Endothelial cell of umbilical vein (primary cell): ENCODE measurements around the gene SYNCRIP. TPM values are rescaled to one million over a fixed set of nuclear protein-coding genes. Genes with fewer than 3 reads are reported as not detected.

Source experiments
- BruUV-seq: library from RNA; stranded (reverse); fragments of 400-500 nt; replicated peaks from 2 replicates; lab custom pipeline; 2021; lab: Mats Ljungman, UMichigan
- CTCF ChIA-PET: fragments of 300-600, 350-600 bp; sonication (Branson Sonifier 250); formaldehyde crosslinking; loops from one replicate; lab custom pipeline; 2021; ENCODE audit warnings: antibody characterized with exemption, inconsistent platforms; lab: Charles Lee
- POLR2A ChIA-PET: fragments of 300-600, 350-600 bp; sonication (Branson Sonifier 250); formaldehyde crosslinking; loops from one replicate; lab custom pipeline; 2021; ENCODE audit warnings: antibody characterized with exemption, inconsistent platforms; lab: Charles Lee
- DNase-seq: peaks from one replicate; pipeline ENCODE4 v3.0.0-alpha.2; 2011; ENCODE audit warnings: low read depth, low spot score
- FAIRE-seq: peaks from 2 replicates; lab custom pipeline; 2011; peaks lifted over from hg19 to GRCh38; lab: Jason Lieb, UNC
- H2AFZ ChIP-seq: 2 replicates; pipeline ENCODE4 v1.6.0; 2012; ENCODE audit warnings: low read depth, low read length, control low read depth, inconsistent platforms
- H3K27ac ChIP-seq: 2 replicates; pipeline ENCODE4 v1.5.1; 2011; ENCODE audit warnings: low read depth, mild to moderate bottlenecking, control low read depth, low read length, moderate library complexity; ENCODE audit not compliant: insufficient read depth
- H3K27me3 ChIP-seq, 2 experiments: 2 replicates each; pipeline versions ENCODE4 v1.6.0 to v1.6.1; 2011; ENCODE audit warnings: low read length in 2 of 2, mixed read lengths in 1 of 2; ENCODE audit not compliant: control insufficient read depth in 2 of 2, insufficient read depth in 2 of 2
- H3K36me3 ChIP-seq, 2 experiments: 2 replicates in 1 of 2; 3 replicates in 1 of 2; pipeline ENCODE4 v1.5.1; 2011; ENCODE audit warnings: low read length in 2 of 2, mild to moderate bottlenecking in 1 of 2, moderate library complexity in 1 of 2; ENCODE audit not compliant: control insufficient read depth in 2 of 2, insufficient read depth in 2 of 2; ENCODE audit errors: extremely low read depth in 1 of 2
- H3K4me1 ChIP-seq: 3 replicates; pipeline ENCODE4 v1.5.1; 2011; ENCODE audit warnings: mild to moderate bottlenecking, low read length; ENCODE audit not compliant: control insufficient read depth, insufficient read depth; ENCODE audit errors: extremely low read depth
- H3K4me2 ChIP-seq: 2 replicates; pipeline ENCODE4 v1.6.1; 2011; ENCODE audit warnings: low read length, control low read depth, mixed read lengths; ENCODE audit not compliant: insufficient read depth
- H3K4me3 ChIP-seq, 3 experiments: fragments of 200-600 bp in 1 of 3; sonication (generic), shearing (Covaris generic) in 1 of 3; replicated peaks in 1 of 3; 2 replicates each; pipeline ENCODE4 v1.5.1; 2011 to 2016; ENCODE audit warnings: control low read depth in 3 of 3, low read length in 3 of 3, mild to moderate bottlenecking in 2 of 3, inconsistent platforms in 1 of 3, low read depth in 1 of 3, moderate library complexity in 1 of 3; ENCODE audit not compliant: insufficient read depth in 1 of 3
- H3K79me2 ChIP-seq: 2 replicates; pipeline ENCODE4 v1.6.0; 2012; ENCODE audit warnings: low read length, inconsistent platforms; ENCODE audit not compliant: control insufficient read depth, insufficient read depth
- H3K9ac ChIP-seq: replicated peaks from 2 replicates; pipeline ENCODE3; 2011; ENCODE audit warnings: low read length, control low read depth; ENCODE audit not compliant: insufficient read depth; ENCODE audit errors: extremely low read depth
- H3K9me1 ChIP-seq: replicated peaks from 3 replicates; pipeline ENCODE4 v1.6.0; 2011; ENCODE audit warnings: mild to moderate bottlenecking, low read length; ENCODE audit not compliant: control insufficient read depth, insufficient read depth; ENCODE audit errors: extremely low read depth
- H3K9me3 ChIP-seq: replicated peaks from 2 replicates; pipeline ENCODE4 v1.5.1; 2012; ENCODE audit warnings: low read length, inconsistent platforms; ENCODE audit not compliant: control insufficient read depth, insufficient read depth
- H4K20me1 ChIP-seq: replicated peaks from 2 replicates; pipeline ENCODE3; 2011; ENCODE audit warnings: mild to moderate bottlenecking, low read length; ENCODE audit not compliant: control insufficient read depth, insufficient read depth; ENCODE audit errors: extremely low read depth
- CTCF ChIP-seq, 2 donors: IDR thresholded peaks; 1 replicate in 1 of 2; 2 replicates in 1 of 2; pipeline ENCODE4 v1.5.1; 2011; ENCODE audit warnings: low read length in 2 of 2, mild to moderate bottlenecking in 2 of 2, moderate library complexity in 2 of 2, control low read depth in 1 of 2, inconsistent platforms in 1 of 2, low read depth in 1 of 2; ENCODE audit not compliant: insufficient read depth in 1 of 2; ENCODE audit errors: extremely low read depth in 1 of 2
- EZH2 ChIP-seq: IDR thresholded peaks from 2 replicates; pipeline ENCODE4 v1.6.1; 2012; ENCODE audit warnings: borderline replicate concordance, low read depth, mild to moderate bottlenecking, moderate library complexity, low read length, inconsistent platforms; ENCODE audit not compliant: severe bottlenecking
- FOS ChIP-seq: IDR thresholded peaks from 2 replicates; pipeline ENCODE4 v1.6.1; 2011; ENCODE audit warnings: mild to moderate bottlenecking, low read length, moderate library complexity, borderline replicate concordance; ENCODE audit not compliant: insufficient read depth
- GATA2 ChIP-seq: IDR thresholded peaks from 2 replicates; pipeline ENCODE4 v1.7.0; 2011; ENCODE audit warnings: low read depth, mild to moderate bottlenecking, moderate library complexity, mixed read lengths, low read length; ENCODE audit not compliant: insufficient read length, insufficient read depth
- JUN ChIP-seq: IDR thresholded peaks from 2 replicates; pipeline ENCODE4 v1.6.1; 2011; ENCODE audit warnings: borderline replicate concordance, low read depth; ENCODE audit not compliant: insufficient read length, insufficient read depth
- MAX ChIP-seq: IDR thresholded peaks from 2 replicates; pipeline ENCODE4 v1.6.1; 2011; ENCODE audit not compliant: insufficient read depth, insufficient read length
- MYC ChIP-seq: IDR thresholded peaks from one replicate; pipeline ENCODE4 v1.6.1; 2011; ENCODE audit warnings: mild to moderate bottlenecking, low read depth, low read length
- POLR2A ChIP-seq: IDR thresholded peaks from 2 replicates; pipeline ENCODE4 v1.6.1; 2012; ENCODE audit warnings: low read depth, mild to moderate bottlenecking, control low read depth, low read length
- POLR2AphosphoS5 ChIP-seq: IDR thresholded peaks from 2 replicates; pipeline ENCODE4 v1.6.1; 2012; ENCODE audit warnings: low read depth, mild to moderate bottlenecking, control low read depth, low read length, moderate library complexity; ENCODE audit not compliant: insufficient read depth
- dilution Hi-C: fragments of 300-500 bp; cut with MboI; formaldehyde crosslinking; loops from one replicate; pipeline ENCODE4 v1.15.0; 2019; ENCODE audit warnings: low sequenced_read_pairs; ENCODE audit not compliant: extremely low pct_ligation_motif_present
- intact Hi-C: fragments of 100-400 bp; cut with micrococcal nuclease; formaldehyde crosslinking; loops from one replicate; pipeline ENCODE4 v1.10.0; 2022
- polyA plus RNA-seq, 4 experiments: library from polyadenylated mRNA; depleted of rRNA in 3 of 4; stranded (reverse) in 3 of 4; unstranded in 1 of 4; fragments of >200 nt; gene quantifications; 2 replicates each; pipeline versions ENCODE4 v1.2.1 to v1.2.3, GENCODE V29; 2011 to 2012; ENCODE audit warnings: missing spikeins in 1 of 4
- total RNA-seq: library from RNA; stranded (reverse); gene quantifications from 2 replicates; pipeline ENCODE4 v1.2.3, GENCODE V29; 2021

Gene SYNCRIP
- total and polyA plus RNA-seq, 2 donors (not counting 3 experiments of a cell fraction or from before 2014, with no cell fraction given), result 16.3 to 155 TPM

DNA sequence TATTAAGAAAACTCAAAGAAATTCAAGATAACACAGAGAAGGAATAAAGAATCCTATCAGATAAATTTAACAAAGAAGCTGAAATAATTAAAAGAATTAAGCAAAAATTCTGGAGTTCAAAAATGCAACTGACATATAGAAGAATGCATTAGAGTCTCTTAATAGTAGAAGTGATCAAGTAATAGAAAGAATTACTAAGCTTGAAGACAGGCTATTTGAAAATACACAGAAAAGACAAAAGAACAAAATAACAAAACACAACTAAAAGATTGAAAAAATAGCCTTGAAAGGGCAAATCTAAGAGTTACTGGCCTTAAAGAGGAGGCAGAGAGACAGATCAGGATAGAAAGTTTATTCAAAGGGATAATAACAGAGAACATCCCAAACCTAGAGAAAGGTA is 61.1 kb downstream of the SYNCRIP start:
- peaks cover 77% of the 10 kb centered on the region for H3K79me2 ChIP-seq
- H2AFZ ChIP-seq, result no peak overlapping the region
- H4K20me1 ChIP-seq, result peaks cover 7% of the 10 kb centered on the region
- H3K27me3 ChIP-seq, result no peaks in the 10 kb centered on the region
- no peaks in the 10 kb centered on the region for H3K36me3 ChIP-seq
- no peak for FAIRE-seq
- H3K9ac ChIP-seq, result no peak overlapping the region
- H3K4me3 ChIP-seq, result no peak overlapping the region
- dilution Hi-C loops, result no loop called here
- intact Hi-C loops, result no loop called here
- H3K9me3 ChIP-seq, result no peaks in the 10 kb centered on the region
- POLR2A ChIA-PET, result interaction anchor here (0.6 kb wide), 1 partner anchor 11 kb away, joined by 3 read pairs; no protein-coding TSS in a partner anchor
- no peak overlapping the region for H3K27ac ChIP-seq
- no peak overlapping the region for H3K4me2 ChIP-seq
- CTCF ChIA-PET, result no interaction called here
- BruUV-seq, result no TSS peak
- no peak for DNase-seq
- H3K9me1 ChIP-seq, result no peaks in the 10 kb centered on the region
- TF ChIP-seq MAX, result no peak
- no peak for TF ChIP-seq GATA2
- no peak for TF ChIP-seq FOS
- no peak for TF ChIP-seq POLR2AphosphoS5
- no peak for TF ChIP-seq POLR2A
- no peak for TF ChIP-seq EZH2
- TF ChIP-seq MYC, result no peak
- no peak for TF ChIP-seq CTCF (IDR thresholded peaks at IDR 0.05; ENCODE audit: extremely low read depth in 1 of 2, insufficient read depth in 1 of 2, low read depth in 1 of 2, low read length in 2 of 2)
- TF ChIP-seq JUN, result no peak
- H3K4me1 ChIP-seq, result peaks cover 3% of the 10 kb centered on the region
